ENCODE data around the gene ERH. TPM values are rescaled to one million over a fixed set of nuclear protein-coding genes. Genes with fewer than 3 reads are reported as not detected.

ERH gene
- polyA plus RNA-seq, 3 donors = 63.6 to 67.0 (median 64.3) TPM

DNA sequence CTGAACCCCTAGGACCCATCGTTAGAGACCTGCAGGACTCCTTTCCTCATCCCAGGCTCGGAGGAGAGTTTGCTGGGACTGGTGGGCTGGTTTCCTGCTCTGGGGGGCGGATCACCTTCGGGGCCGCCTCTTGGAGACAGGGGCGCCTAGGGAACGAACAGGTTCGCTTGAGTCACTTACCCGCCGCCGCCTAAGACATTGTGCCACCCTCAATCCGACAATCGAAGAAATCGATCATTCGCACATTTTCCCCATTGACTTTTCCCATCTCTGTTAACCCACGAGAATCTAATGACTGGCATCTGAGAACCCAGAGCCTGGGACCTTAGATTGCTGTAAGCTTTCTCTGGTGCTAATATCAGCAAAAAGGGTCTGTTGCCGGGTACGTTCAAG lies 715 bp upstream of the ERH start:
- Mint-ChIP-seq H3K4me3 (peak overlapping the region; percentile 92 to 96), H3K36me3 (peaks cover 24 to 35% of the 10 kb centered on the region in 2 donors), H3K4me1 (peaks cover 48% of the 10 kb centered on the region), H3K27ac (peak overlapping the region; percentile 97 to 99 (median 99)), H3K27me3 (ENCODE audit: low read depth in 3 of 3) (no peaks in the 10 kb centered on the region), H3K9me3 (peaks cover 0 to 5% (median 0%) of the 10 kb centered on the region in 7 donors)
- Histone ChIP-seq H3K79me2 (ENCODE audit: insufficient read depth, low read length) (peaks cover 97% of the 10 kb centered on the region), H3K4me1 (ENCODE audit: control insufficient read depth in 1 of 2, insufficient read depth in 2 of 2, low read length in 2 of 2) (peaks cover 35 to 48% of the 10 kb centered on the region in 2 donors), H4K20me1 (ENCODE audit: insufficient read depth, low read length) (peaks cover 26% of the 10 kb centered on the region), H3K9ac (ENCODE audit: insufficient read depth, low read length, poor library complexity, severe bottlenecking) (peak overlapping the region; percentile 95), H3K27me3 (ENCODE audit: control insufficient read depth in 2 of 2, insufficient read depth in 2 of 2, low read length in 2 of 2) (no peaks in the 10 kb centered on the region), H3K27ac (ENCODE audit: low read depth in 1 of 2, low read length in 2 of 2) (peak overlapping the region; percentile 69 to 99), H3K9me3 (replicated peaks in 1 of 2; ENCODE audit: control insufficient read depth in 1 of 2, insufficient read depth in 1 of 2, low read length in 2 of 2) (no peaks in the 10 kb centered on the region), H3K4me2 (replicated peaks; ENCODE audit: extremely low read depth, low read length, poor library complexity, severe bottlenecking) (peak overlapping the region; percentile 92), H3K4me3 (replicated peaks in 1 of 3; ENCODE audit: low read depth in 2 of 3, low read length in 3 of 3) (peak overlapping the region; percentile 66 to 99 (median 99)), H2AFZ (ENCODE audit: insufficient read depth, low read depth, low read length, poor library complexity, severe bottlenecking) (peak overlapping the region; percentile 93), H3K36me3 (replicated peaks in 1 of 2; ENCODE audit: control insufficient read depth in 1 of 2, insufficient read depth in 2 of 2, low read length in 2 of 2) (peaks cover 22 to 26% of the 10 kb centered on the region in 2 donors)
- 0% methylated on average over 17 of the region's 18 CpGs for WGBS (ENCODE audit: insufficient coverage)
- DNase-seq = no peak
- TF ChIP-seq, protein P1, sequence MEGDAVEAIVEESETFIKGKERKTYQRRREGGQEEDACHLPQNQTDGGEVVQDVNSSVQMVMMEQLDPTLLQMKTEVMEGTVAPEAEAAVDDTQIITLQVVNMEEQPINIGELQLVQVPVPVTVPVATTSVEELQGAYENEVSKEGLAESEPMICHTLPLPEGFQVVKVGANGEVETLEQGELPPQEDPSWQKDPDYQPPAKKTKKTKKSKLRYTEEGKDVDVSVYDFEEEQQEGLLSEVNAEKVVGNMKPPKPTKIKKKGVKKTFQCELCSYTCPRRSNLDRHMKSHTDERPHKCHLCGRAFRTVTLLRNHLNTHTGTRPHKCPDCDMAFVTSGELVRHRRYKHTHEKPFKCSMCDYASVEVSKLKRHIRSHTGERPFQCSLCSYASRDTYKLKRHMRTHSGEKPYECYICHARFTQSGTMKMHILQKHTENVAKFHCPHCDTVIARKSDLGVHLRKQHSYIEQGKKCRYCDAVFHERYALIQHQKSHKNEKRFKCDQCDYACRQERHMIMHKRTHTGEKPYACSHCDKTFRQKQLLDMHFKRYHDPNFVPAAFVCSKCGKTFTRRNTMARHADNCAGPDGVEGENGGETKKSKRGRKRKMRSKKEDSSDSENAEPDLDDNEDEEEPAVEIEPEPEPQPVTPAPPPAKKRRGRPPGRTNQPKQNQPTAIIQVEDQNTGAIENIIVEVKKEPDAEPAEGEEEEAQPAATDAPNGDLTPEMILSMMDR (IDR thresholded peaks at IDR 0.05) = no peak
- intact Hi-C loops (cut with micrococcal nuclease) = loop anchor here in 1 of 2 donors (5.0 to 10.0 kb wide), 2 partner anchors 368 to 1206 kb away; partner anchors contain the start of genes MED6 and SRSF5

DNA sequence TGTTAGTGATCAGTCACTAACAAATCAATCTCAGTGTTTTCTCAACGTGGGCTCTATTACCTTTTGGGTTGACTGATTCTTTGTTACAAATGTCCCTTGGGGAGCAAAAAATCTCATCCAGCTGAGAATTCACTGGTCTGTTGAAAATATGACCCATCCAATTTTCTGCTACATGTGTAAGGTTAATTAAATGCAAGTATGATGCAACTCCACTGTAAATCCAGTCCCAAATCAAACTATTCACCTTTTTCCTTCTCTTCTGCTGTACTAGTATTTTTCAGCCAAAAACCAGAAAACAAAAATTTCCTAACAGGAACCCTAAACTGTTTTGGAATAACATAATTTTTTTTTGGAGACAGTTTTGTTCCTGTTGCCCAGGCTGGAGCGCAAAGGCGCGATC lies 2.2 kb downstream of the ERH start:
- peaks cover 50% of the 10 kb centered on the region for H3K4me1 Mint-ChIP-seq
- peaks cover 36% of the 10 kb centered on the region for H4K20me1 ChIP-seq (ENCODE audit: insufficient read depth, low read length)
- no peak overlapping the region for H3K27ac Mint-ChIP-seq
- H2AFZ ChIP-seq (ENCODE audit: insufficient read depth, low read depth, low read length, poor library complexity, severe bottlenecking) = no peak overlapping the region
- peaks cover 46 to 54% of the 10 kb centered on the region in 2 donors for H3K36me3 ChIP-seq (replicated peaks in 1 of 2; ENCODE audit: control insufficient read depth in 1 of 2, insufficient read depth in 2 of 2, low read length in 2 of 2)
- H3K4me2 ChIP-seq (replicated peaks; ENCODE audit: extremely low read depth, low read length, poor library complexity, severe bottlenecking) = no peak overlapping the region
- no peak overlapping the region for H3K9ac ChIP-seq (ENCODE audit: insufficient read depth, low read length, poor library complexity, severe bottlenecking)
- H3K4me3 ChIP-seq (replicated peaks in 1 of 3; ENCODE audit: low read depth in 2 of 3, low read length in 3 of 3) = no peak overlapping the region
- no peaks in the 10 kb centered on the region for H3K27me3 ChIP-seq (ENCODE audit: control insufficient read depth in 2 of 2, insufficient read depth in 2 of 2, low read length in 2 of 2)
- intact Hi-C loops (cut with micrococcal nuclease) = loop anchor here in 1 of 2 donors (5.0 to 10.0 kb wide), 2 partner anchors 371 to 1209 kb away; partner anchors contain the start of genes MED6 and SRSF5
- no peaks in the 10 kb centered on the region for H3K27me3 Mint-ChIP-seq (ENCODE audit: low read depth in 3 of 3)
- TF ChIP-seq, protein P1 (IDR thresholded peaks at IDR 0.05) = no peak
- H3K9me3 Mint-ChIP-seq = peaks cover 0 to 3% (median 0%) of the 10 kb centered on the region in 7 donors
- DNase-seq = no peak
- no peak overlapping the region for H3K4me3 Mint-ChIP-seq
- H3K27ac ChIP-seq (ENCODE audit: low read depth in 1 of 2, low read length in 2 of 2) = no peak overlapping the region
- 90% methylated on average over 3 of the region's 4 CpGs for WGBS (ENCODE audit: insufficient coverage)
- peaks cover 97% of the 10 kb centered on the region for H3K79me2 ChIP-seq (ENCODE audit: insufficient read depth, low read length)
- peaks cover 49 to 62% of the 10 kb centered on the region in 2 donors for H3K36me3 Mint-ChIP-seq
- H3K9me3 ChIP-seq (replicated peaks in 1 of 2; ENCODE audit: control insufficient read depth in 1 of 2, insufficient read depth in 1 of 2, low read length in 2 of 2) = no peaks in the 10 kb centered on the region
- H3K4me1 ChIP-seq (ENCODE audit: control insufficient read depth in 1 of 2, insufficient read depth in 2 of 2, low read length in 2 of 2) = peaks cover 28 to 36% of the 10 kb centered on the region in 2 donors
